Liver (tissue), 9 donors: ENCODE results near the gene NCAPG2. TPM values are rescaled to one million over a fixed set of nuclear protein-coding genes. Genes with fewer than 3 reads are reported as not detected.

Source experiments
- DNase-seq: peaks from one replicate; pipeline ENCODE4 v3.0.0-alpha.2; 2017; ENCODE audit warnings: low spot score
- H3K27ac ChIP-seq, 2 donors: one replicate each; pipeline ENCODE4 v1.7.0; 2013; ENCODE audit warnings: inconsistent platforms in 2 of 2, low read length in 2 of 2, control low read depth in 1 of 2, low read depth in 1 of 2, mild to moderate bottlenecking in 1 of 2
- H3K27me3 ChIP-seq, 4 donors: one replicate each; pipeline versions ENCODE4 v1.6.1 to v1.7.0; 2013; ENCODE audit warnings: low read length in 3 of 4, inconsistent platforms in 1 of 4, mild to moderate bottlenecking in 1 of 4, moderate library complexity in 1 of 4; ENCODE audit not compliant: control insufficient read depth in 4 of 4, insufficient read depth in 4 of 4
- H3K36me3 ChIP-seq, 4 donors: one replicate each; pipeline versions ENCODE4 v1.6.1 to v1.7.0; 2013; ENCODE audit warnings: low read length in 3 of 4, mild to moderate bottlenecking in 3 of 4, low read depth in 1 of 4, moderate library complexity in 1 of 4; ENCODE audit not compliant: control insufficient read depth in 4 of 4, insufficient read depth in 3 of 4
- H3K4me1 ChIP-seq, 4 donors: one replicate each; pipeline versions ENCODE4 v1.6.1 to v1.7.0; 2013; ENCODE audit warnings: low read length in 3 of 4, mild to moderate bottlenecking in 3 of 4, moderate library complexity in 1 of 4; ENCODE audit not compliant: control insufficient read depth in 4 of 4, insufficient read depth in 4 of 4
- H3K4me3 ChIP-seq, 3 donors: one replicate each; pipeline versions ENCODE4 v1.6.1 to v1.7.0; 2013; ENCODE audit warnings: low read length in 3 of 3, control low read depth in 1 of 3, low read depth in 1 of 3, mild to moderate bottlenecking in 1 of 3
- H3K9ac ChIP-seq, 2 donors: one replicate each; pipeline ENCODE4 v1.7.0; 2013; ENCODE audit warnings: low read length in 2 of 2, mild to moderate bottlenecking in 2 of 2, moderate library complexity in 2 of 2, control low read depth in 1 of 2, low read depth in 1 of 2
- H3K9me3 ChIP-seq, 4 donors: one replicate each; pipeline versions ENCODE4 v1.6.1 to v1.7.0; 2013; ENCODE audit warnings: low read length in 3 of 4; ENCODE audit not compliant: control insufficient read depth in 4 of 4
- EGR1 ChIP-seq, 2 donors: IDR thresholded peaks; 2 replicates each; pipeline ENCODE4 v1.6.1; 2016 to 2018; ENCODE audit warnings: antibody characterized with exemption in 2 of 2, low read depth in 2 of 2
- FOXA1 ChIP-seq: IDR thresholded peaks from 2 replicates; pipeline ENCODE4 v1.6.1; 2016; ENCODE audit warnings: antibody characterized with exemption
- FOXA2 ChIP-seq: IDR thresholded peaks from 2 replicates; pipeline ENCODE4 v1.6.1; 2016; ENCODE audit warnings: antibody characterized with exemption
- GABPA ChIP-seq, 2 donors: IDR thresholded peaks in 1 of 2; conservative IDR thresholded peaks in 1 of 2; 2 replicates each; pipeline ENCODE4 v1.6.1; 2016; ENCODE audit warnings: antibody characterized with exemption in 2 of 2, mild to moderate bottlenecking in 1 of 2, moderate library complexity in 1 of 2
- HNF4A ChIP-seq, 2 donors: conservative IDR thresholded peaks; 2 replicates each; pipeline ENCODE4 v1.6.1; 2016; ENCODE audit warnings: antibody characterized with exemption in 2 of 2, mild to moderate bottlenecking in 2 of 2
- HNF4G ChIP-seq: IDR thresholded peaks from 2 replicates; pipeline ENCODE4 v1.6.1; 2016; ENCODE audit warnings: antibody characterized with exemption
- NR2F2 ChIP-seq: IDR thresholded peaks from 2 replicates; pipeline ENCODE4 v1.6.1; 2016; ENCODE audit warnings: antibody characterized with exemption
- RAD21 ChIP-seq, 2 donors: IDR thresholded peaks; 2 replicates each; pipeline ENCODE4 v1.6.1; 2016; ENCODE audit warnings: antibody characterized with exemption in 2 of 2, mild to moderate bottlenecking in 2 of 2
- REST ChIP-seq: IDR thresholded peaks from 2 replicates; pipeline ENCODE4 v1.6.1; 2016; ENCODE audit warnings: antibody characterized with exemption, mild to moderate bottlenecking
- RXRA ChIP-seq, 2 donors: IDR thresholded peaks; 2 replicates each; pipeline ENCODE4 v1.6.1; 2017 to 2018; ENCODE audit warnings: antibody characterized with exemption in 2 of 2, mild to moderate bottlenecking in 1 of 2
- SP1 ChIP-seq: IDR thresholded peaks from 2 replicates; pipeline ENCODE4 v1.6.1; 2018; ENCODE audit warnings: antibody characterized with exemption, mild to moderate bottlenecking
- TAF1 ChIP-seq: conservative IDR thresholded peaks from 2 replicates; pipeline ENCODE4 v1.6.1; 2016; ENCODE audit warnings: antibody characterized with exemption, mild to moderate bottlenecking
- YY1 ChIP-seq: IDR thresholded peaks from 2 replicates; pipeline ENCODE4 v1.6.1; 2016; ENCODE audit warnings: antibody characterized with exemption, mild to moderate bottlenecking
- ZBTB33 ChIP-seq: IDR thresholded peaks from 2 replicates; pipeline ENCODE4 v1.6.1; 2016; ENCODE audit warnings: antibody characterized with exemption
- WGBS: extraction: QIAGEN DNeasy Blood & Tissue Kit; methylation state at CpG from one replicate; pipeline ENCODE4 v1.1.7; 2013; 5-methylcytosine and 5-hydroxymethylcytosine counted together
- polyA plus RNA-seq, 2 donors: library from polyadenylated mRNA; stranded (reverse) in 1 of 2; unstranded in 1 of 2; fragments of 200-250 nt in 1 of 2; fragments of >200 nt in 1 of 2; fragmentation: Nextera tagmentation in 1 of 2; extraction: Ambion mirVana in 1 of 2; gene quantifications; one replicate each; pipeline versions ENCODE4 v1.2.1 to v1.2.3, GENCODE V29; 2013 to 2015
- total RNA-seq, 2 donors: library from RNA; depleted of rRNA; stranded (reverse); fragments of >200 nt; gene quantifications; one replicate each; pipeline ENCODE4 v1.2.3, GENCODE V29; 2014
- TF ChIP-seq, protein P1 (sequence below): IDR thresholded peaks from 2 replicates; pipeline ENCODE4 v1.6.1; 2016; ENCODE audit warnings: antibody characterized with exemption
- TF ChIP-seq, protein P2 (sequence below): IDR thresholded peaks from 2 replicates; pipeline ENCODE4 v1.6.1; 2016; ENCODE audit warnings: antibody characterized with exemption
- TF ChIP-seq, protein P3 (sequence below): fragments of 150-350 bp; IDR thresholded peaks from 2 replicates; pipeline ENCODE4 v1.5.1; 2017; ENCODE audit warnings: improper control_type of control experiment, low read depth, low read length; ENCODE audit not compliant: missing input control
- donor health status: healthy.
- donor health status: healthy.
- donor health status: healthy.
- donor health status: healthy.
- donor health status: healthy.

NCAPG2 gene
- total and polyA plus RNA-seq, 4 donors: 0.89 to 37.4 (median 3.7) TPM

DNA sequence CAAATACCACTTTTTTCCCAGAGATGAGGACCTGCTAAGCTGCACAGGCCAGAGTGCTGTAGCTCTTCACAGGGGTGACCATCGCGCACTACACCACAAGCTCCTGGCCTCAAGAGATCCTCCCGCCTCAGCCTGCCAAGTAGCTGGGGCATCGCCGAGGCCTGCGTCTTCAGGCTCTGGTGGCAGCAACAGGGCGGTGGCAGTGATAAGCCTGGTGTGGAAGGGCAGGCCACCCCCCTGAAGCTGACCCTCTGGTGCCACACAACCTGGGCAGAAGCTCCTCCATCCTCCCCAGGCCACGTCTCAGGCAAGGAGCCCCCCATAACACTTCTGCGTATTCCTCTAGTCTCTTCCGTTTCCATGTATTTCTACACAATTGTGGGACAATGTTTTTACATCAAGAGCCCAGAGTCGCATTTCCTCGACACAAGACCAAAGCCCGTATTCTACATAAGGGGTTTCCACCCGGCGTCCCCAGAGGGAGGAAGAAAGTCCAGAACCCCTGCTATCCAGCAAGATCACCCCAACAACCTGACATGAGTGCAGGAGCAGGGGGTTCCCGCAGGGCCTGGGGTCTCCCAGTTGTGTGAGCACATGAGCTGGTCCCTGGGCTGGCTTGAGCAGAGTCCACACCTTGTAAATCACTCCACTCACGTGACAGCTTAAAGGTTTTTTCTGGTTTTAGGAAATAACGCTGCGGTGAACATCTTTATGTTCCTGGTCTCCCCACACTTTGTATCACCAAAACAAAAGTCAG, 37.6 kb upstream of the NCAPG2 start:
- Histone ChIP-seq H3K27ac (no peak overlapping the region), H3K9me3 (no peaks in the 10 kb centered on the region), H3K4me3 (no peak overlapping the region), H3K9ac (no peak overlapping the region), H3K36me3 (peaks cover 9 to 49% (median 23%) of the 10 kb centered on the region in 4 donors), H3K4me1 (no peaks in the 10 kb centered on the region), H3K27me3 (no peaks in the 10 kb centered on the region)
- 97% methylated on average over 19 of the region's 19 CpGs for WGBS
- TF ChIP-seq HNF4A (conservative IDR thresholded peaks at IDR 0.05) (no peak), EGR1 (IDR thresholded peaks at IDR 0.05; ENCODE audit: low read depth in 2 of 2) (no peak), GABPA (IDR thresholded peaks at IDR 0.05 in 1 of 2, conservative IDR thresholded peaks at IDR 0.05 in 1 of 2) (no peak), TAF1 (no peak), SP1 (no peak), REST (no peak), NR2F2 (no peak), FOXA2 (no peak), HNF4G (no peak), FOXA1 (no peak), YY1 (no peak), RXRA (IDR thresholded peaks at IDR 0.05) (no peak), ZBTB33 (no peak), RAD21 (IDR thresholded peaks at IDR 0.05) (no peak)
- TF ChIP-seq, protein P1, sequence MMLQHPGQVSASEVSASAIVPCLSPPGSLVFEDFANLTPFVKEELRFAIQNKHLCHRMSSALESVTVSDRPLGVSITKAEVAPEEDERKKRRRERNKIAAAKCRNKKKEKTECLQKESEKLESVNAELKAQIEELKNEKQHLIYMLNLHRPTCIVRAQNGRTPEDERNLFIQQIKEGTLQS: no peak
- TF ChIP-seq, protein P2, sequence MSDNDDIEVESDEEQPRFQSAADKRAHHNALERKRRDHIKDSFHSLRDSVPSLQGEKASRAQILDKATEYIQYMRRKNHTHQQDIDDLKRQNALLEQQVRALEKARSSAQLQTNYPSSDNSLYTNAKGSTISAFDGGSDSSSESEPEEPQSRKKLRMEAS: no peak
- TF ChIP-seq, protein P3, sequence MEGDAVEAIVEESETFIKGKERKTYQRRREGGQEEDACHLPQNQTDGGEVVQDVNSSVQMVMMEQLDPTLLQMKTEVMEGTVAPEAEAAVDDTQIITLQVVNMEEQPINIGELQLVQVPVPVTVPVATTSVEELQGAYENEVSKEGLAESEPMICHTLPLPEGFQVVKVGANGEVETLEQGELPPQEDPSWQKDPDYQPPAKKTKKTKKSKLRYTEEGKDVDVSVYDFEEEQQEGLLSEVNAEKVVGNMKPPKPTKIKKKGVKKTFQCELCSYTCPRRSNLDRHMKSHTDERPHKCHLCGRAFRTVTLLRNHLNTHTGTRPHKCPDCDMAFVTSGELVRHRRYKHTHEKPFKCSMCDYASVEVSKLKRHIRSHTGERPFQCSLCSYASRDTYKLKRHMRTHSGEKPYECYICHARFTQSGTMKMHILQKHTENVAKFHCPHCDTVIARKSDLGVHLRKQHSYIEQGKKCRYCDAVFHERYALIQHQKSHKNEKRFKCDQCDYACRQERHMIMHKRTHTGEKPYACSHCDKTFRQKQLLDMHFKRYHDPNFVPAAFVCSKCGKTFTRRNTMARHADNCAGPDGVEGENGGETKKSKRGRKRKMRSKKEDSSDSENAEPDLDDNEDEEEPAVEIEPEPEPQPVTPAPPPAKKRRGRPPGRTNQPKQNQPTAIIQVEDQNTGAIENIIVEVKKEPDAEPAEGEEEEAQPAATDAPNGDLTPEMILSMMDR: no peak
- no peak for DNase-seq
